22Rv1 (cell line): ENCODE measurements around the gene KAT8.
"Not testable (repeated sequence)": the region's sequence is repeated elsewhere in the genome, so short reads cannot be mapped to it uniquely, and the experiment has no call there.

Source experiments
- H3K27ac ChIP-seq: fragments of 450-650 bp; 2 replicates; pipeline ENCODE4 v1.5.1; 2017
- CTCF ChIP-seq: fragments of 450-650 bp; IDR thresholded peaks from 2 replicates; pipeline ENCODE4 v1.5.1; 2017; ENCODE audit warnings: mild to moderate bottlenecking
- ZFX ChIP-seq: fragments of 450-650 bp; IDR thresholded peaks from 2 replicates; pipeline ENCODE4 v1.6.1; 2017; ENCODE audit warnings: antibody characterized with exemption, borderline replicate concordance

Gene KAT8

GRCh38 chr16:31148281-31148728 is 30.8 kb downstream of the KAT8 start:
- H3K27ac ChIP-seq, result no peak overlapping the region
- TF ChIP-seq CTCF (peak; percentile 28; the same call in 1 of the 2 replicates), ZFX (no peak)

GRCh38 chr16:31148896-31149295 is 31.4 kb downstream of the KAT8 start:
- TF ChIP-seq CTCF, result no peak
- TF ChIP-seq ZFX, result no peak
- no peak overlapping the region for H3K27ac ChIP-seq

- TF ChIP-seq CTCF (no peak), ZFX (no peak)
- no peak overlapping the region for H3K27ac ChIP-seq
These were observed 31.9 kb downstream of the KAT8 start for GRCh38 chr16:31149332-31149731.

- no peak within 1 kb of the TSS for H3K27ac ChIP-seq
- TF ChIP-seq CTCF, result no peak
- TF ChIP-seq ZFX, result no peak
These were observed 32.7 kb downstream of the KAT8 start, which contains the start of gene PRSS36 for GRCh38 chr16:31149894-31150890. Gene PRSS36, minus strand, starts transcription at chr16:31150066. Its CDS starts 31 bp downstream, at chr16:31150035.

- H3K27ac ChIP-seq, result not testable (repeated sequence)
These were observed 33.5 kb downstream of the KAT8 start for GRCh38 chr16:31150976-31151375.

GRCh38 chr16:31157136-31157535 is 39.7 kb downstream of the KAT8 start:
- H3K27ac ChIP-seq, result no peak overlapping the region
- no peak for TF ChIP-seq ZFX
- TF ChIP-seq CTCF, result no peak

- TF ChIP-seq CTCF (no peak), ZFX (no peak)
These were observed 49.9 kb downstream of the KAT8 start for GRCh38 chr16:31167315-31167714.

More at GRCh38 chr16:31167315-31167714, 49.9 kb downstream of the KAT8 start:
- H3K27ac ChIP-seq, result no peak overlapping the region
